ENCODE data around the gene CACNA1C.

Gene CACNA1C

GRCh38 chr12:2011643-2012607 is 40.9 kb upstream of the CACNA1C start:
- no peak for DNase-seq
- in situ Hi-C loops (cut with HindIII; ENCODE audit: low pct_ligation_motif_present, low sequenced_read_pairs): no loop called here
- Histone ChIP-seq H3K4me3 (ENCODE audit: low read depth, low read length) (no peak overlapping the region), H3K27me3 (replicated peaks) (no peaks in the 10 kb centered on the region), H3K27ac (no peak overlapping the region), H3K36me3 (replicated peaks) (no peaks in the 10 kb centered on the region)
- TF ChIP-seq CTCF (IDR thresholded peaks at IDR 0.05; ENCODE audit: low read depth, low read length, missing control alignments): no peak

- Histone ChIP-seq H3K27ac (no peak overlapping the region), H3K4me3 (ENCODE audit: low read depth, low read length) (no peak overlapping the region), H3K27me3 (replicated peaks) (no peaks in the 10 kb centered on the region), H3K36me3 (replicated peaks) (no peaks in the 10 kb centered on the region)
- in situ Hi-C loops (cut with HindIII; ENCODE audit: low pct_ligation_motif_present, low sequenced_read_pairs): no loop called here
- no peak for TF ChIP-seq CTCF (IDR thresholded peaks at IDR 0.05; ENCODE audit: low read depth, low read length, missing control alignments)
- no peak for DNase-seq
Measured at GRCh38 chr12:2013086-2013485, 39.7 kb upstream of the CACNA1C start.

GRCh38 chr12:2013527-2014223 is 39.1 kb upstream of the CACNA1C start:
- Histone ChIP-seq H3K27me3 (replicated peaks) (no peaks in the 10 kb centered on the region), H3K36me3 (replicated peaks) (no peaks in the 10 kb centered on the region), H3K27ac (no peak overlapping the region), H3K4me3 (ENCODE audit: low read depth, low read length) (no peak overlapping the region)
- in situ Hi-C loops (cut with HindIII; ENCODE audit: low pct_ligation_motif_present, low sequenced_read_pairs): no loop called here
- DNase-seq: no peak
- no peak for TF ChIP-seq CTCF (IDR thresholded peaks at IDR 0.05; ENCODE audit: low read depth, low read length, missing control alignments)

GRCh38 chr12:2014231-2014630 is 38.6 kb upstream of the CACNA1C start:
- Histone ChIP-seq H3K4me3 (ENCODE audit: low read depth, low read length) (no peak overlapping the region), H3K27me3 (replicated peaks) (no peaks in the 10 kb centered on the region), H3K27ac (no peak overlapping the region), H3K36me3 (replicated peaks) (no peaks in the 10 kb centered on the region)
- TF ChIP-seq CTCF (IDR thresholded peaks at IDR 0.05; ENCODE audit: low read depth, low read length, missing control alignments): no peak
- DNase-seq: no peak
- in situ Hi-C loops (cut with HindIII; ENCODE audit: low pct_ligation_motif_present, low sequenced_read_pairs): no loop called here

GRCh38 chr12:2016862-2017545 is 35.8 kb upstream of the CACNA1C start:
- in situ Hi-C loops (cut with HindIII; ENCODE audit: low pct_ligation_motif_present, low sequenced_read_pairs): no loop called here
- Histone ChIP-seq H3K36me3 (replicated peaks) (no peaks in the 10 kb centered on the region), H3K27me3 (replicated peaks) (peaks cover under 1% of the 10 kb centered on the region), H3K27ac (no peak overlapping the region), H3K4me3 (ENCODE audit: low read depth, low read length) (no peak overlapping the region)
- no peak for DNase-seq
- TF ChIP-seq CTCF (IDR thresholded peaks at IDR 0.05; ENCODE audit: low read depth, low read length, missing control alignments): no peak

All from brain microvascular endothelial cell (primary cell).